SW480 (cell line): Measurements from ENCODE around the gene HEG1.

Experiments used
- DNase-seq: peaks from one replicate; pipeline ENCODE4 v3.0.0-alpha.2; 2016; ENCODE audit warnings: low spot score

HEG1 gene

GRCh38 chr3:125069452-125069851, 13.7 kb upstream of the HEG1 start:
- DNase-seq = no peak

GRCh38 chr3:125068265-125068664, 12.5 kb upstream of the HEG1 start:
- no peak for DNase-seq

- DNase-seq = no peak
Measured at GRCh38 chr3:125067225-125067624, 11.4 kb upstream of the HEG1 start.

- DNase-seq = peak; percentile 85
Measured at GRCh38 chr3:125062904-125063618, 7.3 kb upstream of the HEG1 start.

GRCh38 chr3:125061646-125062045, 5.8 kb upstream of the HEG1 start:
- no peak for DNase-seq

- DNase-seq = no peak
Measured at GRCh38 chr3:125061170-125061569, 5.4 kb upstream of the HEG1 start.

- no peak for DNase-seq
Measured at GRCh38 chr3:125059488-125060245, 3.9 kb upstream of the HEG1 start.

GRCh38 chr3:125058959-125059358, 3.2 kb upstream of the HEG1 start:
- DNase-seq = no peak

GRCh38 chr3:125058529-125058928, 2.7 kb upstream of the HEG1 start:
- no peak for DNase-seq

- peak; percentile 53 for DNase-seq
Measured at GRCh38 chr3:125057186-125057850, 1.5 kb upstream of the HEG1 start.

GRCh38 chr3:125055331-125055912, 375 bp downstream of the HEG1 start:
- DNase-seq = peak; percentile 37

GRCh38 chr3:125054449-125055329, 1.1 kb downstream of the HEG1 start:
- peak; percentile 74 for DNase-seq

GRCh38 chr3:125054062-125054448, 1.7 kb downstream of the HEG1 start:
- DNase-seq = no peak

- no peak for DNase-seq
Measured at GRCh38 chr3:125053304-125053699, 2.5 kb downstream of the HEG1 start.

- DNase-seq = no peak
Measured at GRCh38 chr3:125052624-125053303, 3.0 kb downstream of the HEG1 start.

GRCh38 chr3:125051715-125052581, 3.8 kb downstream of the HEG1 start:
- DNase-seq = no peak

GRCh38 chr3:125051205-125051604, 4.6 kb downstream of the HEG1 start:
- DNase-seq = no peak

- no peak for DNase-seq
Measured at GRCh38 chr3:125050488-125051090, 5.2 kb downstream of the HEG1 start.

GRCh38 chr3:125048282-125048681, 7.5 kb downstream of the HEG1 start:
- no peak for DNase-seq

- peak; percentile 85 for DNase-seq
Measured at GRCh38 chr3:125045965-125046364, 9.8 kb downstream of the HEG1 start.
